Skeletal muscle satellite cell (primary cell): Measurements from ENCODE around the gene SLC2A9.

ENCODE experiments used
- H3K27me3 ChIP-seq: 2 replicates; pipeline ENCODE4 v1.7.0; 2013; ENCODE audit warnings: low read length; ENCODE audit not compliant: control insufficient read depth, insufficient read depth
- H3K36me3 ChIP-seq: 2 replicates; pipeline ENCODE4 v1.7.0; 2013; ENCODE audit warnings: mild to moderate bottlenecking, control low read depth, low read length; ENCODE audit not compliant: insufficient read depth
- H3K4me1 ChIP-seq: 2 replicates; pipeline ENCODE4 v1.7.0; 2013; ENCODE audit warnings: low read length; ENCODE audit not compliant: control insufficient read depth, insufficient read depth
- H3K4me2 ChIP-seq: 2 replicates; pipeline ENCODE4 v1.7.0; 2013; ENCODE audit warnings: mild to moderate bottlenecking, low read length
- H3K4me3 ChIP-seq: 2 replicates; pipeline ENCODE4 v1.7.0; 2013; ENCODE audit warnings: low read length
- H3K9ac ChIP-seq: 2 replicates; pipeline ENCODE4 v1.7.0; 2013; ENCODE audit warnings: mild to moderate bottlenecking, low read depth, low read length, moderate library complexity
- H3K9me3 ChIP-seq: replicated peaks from 2 replicates; pipeline ENCODE4 v1.7.0; 2013; ENCODE audit warnings: mild to moderate bottlenecking, control low read depth, low read length

Gene SLC2A9

DNA sequence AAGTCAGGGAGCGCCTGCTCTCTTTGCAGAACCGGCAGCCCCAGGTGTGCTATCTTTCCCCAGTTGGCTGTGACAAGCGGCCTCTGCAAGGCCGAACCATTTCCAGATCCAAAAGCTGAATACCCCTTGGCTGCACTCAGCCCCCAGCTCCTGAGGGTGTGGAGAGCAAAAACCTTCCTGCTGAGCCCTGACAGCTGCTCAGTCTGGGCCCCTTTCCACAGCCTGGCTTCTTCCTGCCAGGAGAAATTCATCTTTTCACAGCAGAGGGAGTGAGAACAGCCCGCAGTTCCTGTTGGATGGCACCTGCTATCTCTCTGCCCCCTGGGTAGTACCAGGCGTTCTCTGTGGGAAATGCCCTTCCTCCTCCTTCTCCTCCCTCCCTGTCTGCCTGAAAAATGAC is 161.5 kb downstream of the SLC2A9 start:
- Histone ChIP-seq H3K4me1 (no peaks in the 10 kb centered on the region), H3K36me3 (no peaks in the 10 kb centered on the region), H3K9me3 (no peaks in the 10 kb centered on the region), H3K27me3 (no peaks in the 10 kb centered on the region), H3K4me3 (no peak overlapping the region), H3K9ac (no peak overlapping the region), H3K4me2 (no peak overlapping the region)

DNA sequence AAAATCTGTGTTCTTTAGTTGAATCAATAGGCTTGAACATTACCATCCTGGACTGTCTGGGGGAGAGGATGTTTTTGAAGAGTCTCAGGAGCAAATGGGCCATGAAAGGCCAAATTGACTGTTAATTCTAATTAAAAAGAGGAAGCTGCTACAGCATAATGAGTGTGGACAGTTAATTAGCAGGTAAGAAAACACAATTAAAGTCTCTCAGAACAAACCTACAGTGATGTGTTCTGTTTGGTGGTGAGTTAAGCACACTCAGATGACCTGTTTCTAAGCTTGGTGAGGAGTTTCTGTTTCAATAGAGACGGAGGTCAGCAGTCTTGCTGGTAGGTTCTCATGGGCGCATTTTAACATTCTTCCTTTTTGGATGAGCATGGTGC is 171.8 kb downstream of the SLC2A9 start:
- no peak overlapping the region for H3K4me2 ChIP-seq
- no peaks in the 10 kb centered on the region for H3K36me3 ChIP-seq
- H3K9me3 ChIP-seq: peaks cover 2% of the 10 kb centered on the region
- H3K27me3 ChIP-seq: no peaks in the 10 kb centered on the region
- no peak overlapping the region for H3K9ac ChIP-seq
- no peaks in the 10 kb centered on the region for H3K4me1 ChIP-seq
- H3K4me3 ChIP-seq: no peak overlapping the region

DNA sequence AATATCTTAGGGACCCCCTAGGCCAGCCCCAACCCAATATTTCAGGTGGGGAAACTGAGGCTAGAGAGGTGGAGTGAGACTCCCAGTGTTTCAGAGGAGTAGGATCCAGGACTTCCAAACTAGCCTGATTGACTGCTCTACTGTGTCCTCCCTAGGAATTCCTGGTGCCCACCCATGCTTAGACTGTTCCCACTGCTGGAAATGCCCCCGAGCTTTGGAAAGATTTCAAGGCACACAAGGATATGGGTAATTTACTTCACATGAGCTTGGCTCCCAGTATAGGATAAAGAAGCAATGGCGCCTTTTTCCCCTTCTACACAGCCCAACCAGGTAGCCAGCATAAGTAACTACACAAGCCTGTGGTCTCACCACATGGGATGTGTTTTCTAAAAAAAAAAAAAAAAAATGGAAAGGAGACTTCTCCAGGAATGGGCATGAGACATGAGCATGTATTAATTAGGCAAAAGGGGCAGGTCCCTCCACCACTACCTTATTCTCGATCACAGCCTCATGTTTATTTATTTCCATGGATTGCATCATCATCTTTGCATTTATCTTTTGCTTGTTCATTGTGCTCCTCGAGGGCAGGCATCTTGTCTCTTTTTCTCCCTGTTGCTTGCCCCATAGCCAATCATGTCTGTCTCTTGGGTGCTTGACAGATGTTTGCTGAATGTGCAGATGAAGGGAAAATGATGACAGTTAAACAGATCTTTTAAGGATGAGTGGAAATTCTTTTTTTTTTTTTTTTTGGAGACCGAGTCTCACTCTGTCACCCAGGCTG is 173.1 kb downstream of the SLC2A9 start:
- Histone ChIP-seq H3K4me1 (no peaks in the 10 kb centered on the region), H3K9me3 (peaks cover 2% of the 10 kb centered on the region), H3K4me2 (no peak overlapping the region), H3K36me3 (no peaks in the 10 kb centered on the region), H3K4me3 (no peak overlapping the region), H3K27me3 (no peaks in the 10 kb centered on the region), H3K9ac (no peak overlapping the region)

DNA sequence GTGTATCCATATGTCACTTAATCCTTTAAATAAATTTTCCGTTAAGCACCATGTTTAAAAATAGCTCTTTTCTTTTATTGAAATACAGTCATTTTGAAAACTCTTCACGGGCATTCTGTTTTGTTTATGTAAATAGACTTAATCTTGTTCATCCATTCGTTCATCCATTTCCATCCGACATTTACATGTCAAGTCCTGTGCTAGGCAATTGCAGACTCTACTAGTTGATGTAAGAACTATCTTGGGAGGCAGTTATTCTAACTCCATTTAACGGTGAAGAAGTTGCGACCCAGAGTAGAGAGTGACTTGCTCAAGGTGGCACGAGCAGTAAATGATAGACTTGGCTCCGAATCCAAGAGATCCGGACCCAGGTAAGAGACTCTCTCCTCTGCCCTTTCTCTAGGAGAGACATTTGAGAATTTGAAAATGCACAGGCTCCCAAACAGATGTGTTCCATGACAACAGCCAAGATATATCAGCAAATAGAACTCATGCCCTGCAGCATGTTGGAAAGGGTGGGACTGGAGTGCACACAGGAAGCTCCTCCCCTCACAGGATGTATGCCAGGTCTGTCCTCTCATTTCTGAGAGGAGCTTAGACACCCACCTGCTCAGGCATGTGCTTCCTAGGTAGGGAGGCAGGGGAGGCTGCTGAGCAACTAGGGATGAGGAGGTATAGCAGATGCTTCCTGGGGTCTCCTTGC is 175.4 kb downstream of the SLC2A9 start:
- Histone ChIP-seq H3K4me2 (no peak overlapping the region), H3K27me3 (no peaks in the 10 kb centered on the region), H3K36me3 (no peaks in the 10 kb centered on the region), H3K9me3 (peaks cover 2% of the 10 kb centered on the region), H3K4me3 (no peak overlapping the region), H3K4me1 (no peaks in the 10 kb centered on the region), H3K9ac (no peak overlapping the region)

DNA sequence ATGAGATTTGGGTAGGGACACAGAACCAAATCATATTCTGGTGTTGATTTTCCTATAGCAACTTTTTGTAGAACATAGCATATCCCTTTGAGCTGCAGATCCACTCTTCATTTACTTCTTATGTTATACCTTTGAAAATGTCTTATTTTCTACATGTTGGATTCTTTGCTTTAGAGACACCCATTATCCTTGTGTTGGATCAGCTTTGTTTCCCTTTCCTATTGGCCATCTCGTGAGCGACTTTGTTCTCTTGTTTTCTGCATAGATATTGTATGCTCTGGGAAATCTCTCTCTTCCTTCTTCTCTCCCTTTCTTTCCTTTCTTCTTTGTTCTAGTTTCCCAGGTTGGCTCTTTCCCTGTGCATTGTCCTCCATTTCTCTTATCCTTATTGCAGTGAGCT is 180.2 kb downstream of the SLC2A9 start:
- Histone ChIP-seq H3K4me2 (no peak overlapping the region), H3K9me3 (no peaks in the 10 kb centered on the region), H3K4me3 (no peak overlapping the region), H3K9ac (no peak overlapping the region), H3K36me3 (no peaks in the 10 kb centered on the region), H3K4me1 (no peaks in the 10 kb centered on the region), H3K27me3 (no peaks in the 10 kb centered on the region)

DNA sequence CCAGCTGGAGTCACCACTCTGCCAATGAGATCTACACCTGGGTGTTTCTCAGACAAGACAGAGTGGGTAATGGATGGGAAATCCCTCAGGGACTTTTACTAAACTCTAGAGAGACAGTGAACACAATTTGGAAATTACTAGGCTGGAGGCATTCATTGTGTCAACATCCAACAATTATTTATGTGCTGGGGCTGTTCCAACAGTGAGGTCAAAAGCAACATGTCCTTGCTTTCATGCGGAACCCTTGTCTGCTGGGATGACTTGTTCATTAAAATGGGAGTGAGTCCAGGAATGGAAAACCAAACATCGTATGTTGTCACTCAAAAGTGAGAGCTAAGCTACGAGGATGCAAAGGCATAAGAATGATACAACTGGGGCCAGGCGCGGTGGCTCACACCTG is 185.9 kb downstream of the SLC2A9 start:
- no peaks in the 10 kb centered on the region for H3K36me3 ChIP-seq
- no peaks in the 10 kb centered on the region for H3K4me1 ChIP-seq
- H3K9me3 ChIP-seq: no peaks in the 10 kb centered on the region
- H3K9ac ChIP-seq: no peak overlapping the region
- no peak overlapping the region for H3K4me3 ChIP-seq
- no peaks in the 10 kb centered on the region for H3K27me3 ChIP-seq
- no peak overlapping the region for H3K4me2 ChIP-seq

DNA sequence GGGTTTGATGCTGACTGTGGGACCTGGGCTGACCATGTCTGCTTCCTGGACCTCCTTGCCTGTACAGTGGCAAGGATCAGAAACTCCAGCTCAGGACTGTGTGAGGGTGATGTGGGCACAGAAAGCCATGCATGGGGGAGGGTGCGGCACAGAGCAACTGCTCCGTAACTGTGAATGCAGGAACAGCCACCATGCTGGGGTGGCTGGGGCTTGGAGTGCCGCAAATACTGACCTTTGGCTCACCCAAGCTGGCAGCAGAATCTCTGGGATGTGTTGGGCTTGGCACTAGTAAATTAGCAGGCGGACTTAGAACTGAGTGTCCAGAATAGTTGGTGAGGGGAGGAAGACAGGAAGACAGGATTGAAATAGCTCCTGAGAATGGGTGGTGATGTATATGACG is 187.9 kb downstream of the SLC2A9 start:
- Histone ChIP-seq H3K4me1 (no peaks in the 10 kb centered on the region), H3K36me3 (no peaks in the 10 kb centered on the region), H3K9me3 (no peaks in the 10 kb centered on the region), H3K9ac (no peak overlapping the region), H3K4me3 (no peak overlapping the region), H3K4me2 (no peak overlapping the region), H3K27me3 (no peaks in the 10 kb centered on the region)

DNA sequence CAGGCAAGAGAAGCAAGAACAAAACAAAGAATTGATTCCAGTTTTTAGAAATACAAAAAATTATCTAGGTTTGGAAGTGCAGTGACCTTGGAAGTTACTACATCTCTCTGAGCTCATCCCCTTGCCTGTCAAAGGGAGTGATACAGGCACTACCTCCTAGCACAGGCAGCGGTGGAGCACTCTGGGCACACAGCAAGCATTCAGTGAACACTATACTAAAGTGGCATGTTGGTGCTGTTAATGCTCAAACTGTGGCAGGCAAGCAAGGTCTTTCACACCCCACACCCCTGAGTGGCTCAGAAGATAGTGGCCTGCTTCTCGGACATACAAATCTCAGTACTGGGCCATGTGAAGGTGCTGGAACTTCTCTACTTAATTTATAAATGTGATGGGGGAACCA is 188.7 kb downstream of the SLC2A9 start:
- H3K36me3 ChIP-seq: no peaks in the 10 kb centered on the region
- no peaks in the 10 kb centered on the region for H3K4me1 ChIP-seq
- no peak overlapping the region for H3K9ac ChIP-seq
- no peaks in the 10 kb centered on the region for H3K27me3 ChIP-seq
- H3K4me2 ChIP-seq: no peak overlapping the region
- no peaks in the 10 kb centered on the region for H3K9me3 ChIP-seq
- H3K4me3 ChIP-seq: no peak overlapping the region

DNA sequence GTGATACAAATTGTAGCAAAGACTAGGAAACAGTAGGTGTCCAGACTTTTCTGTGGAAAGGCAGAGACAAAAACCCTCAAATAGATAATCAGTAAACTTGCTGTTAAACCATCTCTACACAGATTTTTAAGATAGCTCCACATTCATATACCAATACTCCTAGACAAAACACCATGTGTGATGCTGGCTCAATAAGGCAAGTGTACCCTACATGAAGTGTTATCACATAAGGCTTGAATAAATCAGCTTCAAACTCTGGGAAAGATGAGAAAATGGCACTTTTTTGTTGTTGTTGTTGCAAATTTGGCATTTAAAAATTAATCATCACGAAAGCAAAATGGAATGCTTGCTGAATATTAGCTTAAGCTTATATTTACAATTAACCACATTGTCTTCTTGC is 194.7 kb downstream of the SLC2A9 start:
- Histone ChIP-seq H3K36me3 (no peaks in the 10 kb centered on the region), H3K4me2 (no peak overlapping the region), H3K27me3 (no peaks in the 10 kb centered on the region), H3K4me3 (no peak overlapping the region), H3K4me1 (no peaks in the 10 kb centered on the region), H3K9me3 (no peaks in the 10 kb centered on the region), H3K9ac (no peak overlapping the region)

DNA sequence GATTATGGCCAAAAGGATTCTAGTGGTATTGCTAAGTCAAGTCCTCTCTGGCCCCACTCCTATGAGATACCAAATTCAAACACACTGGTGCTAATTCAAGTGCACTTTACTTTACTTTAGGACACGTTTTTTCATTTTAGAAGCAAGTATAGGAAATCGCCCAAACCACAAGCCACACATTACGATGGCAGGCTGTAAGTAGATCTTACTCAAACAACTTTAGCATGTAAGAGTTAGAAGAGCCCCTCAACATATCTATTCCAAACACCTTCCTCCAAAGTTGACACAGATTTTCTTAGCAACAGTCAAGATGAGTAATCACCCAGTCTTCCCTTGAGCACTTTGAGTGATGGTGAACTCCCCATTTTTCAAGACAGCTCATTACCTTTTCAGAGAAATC is 196.2 kb downstream of the SLC2A9 start:
- Histone ChIP-seq H3K27me3 (no peaks in the 10 kb centered on the region), H3K4me3 (no peak overlapping the region), H3K4me1 (no peaks in the 10 kb centered on the region), H3K9ac (no peak overlapping the region), H3K36me3 (no peaks in the 10 kb centered on the region), H3K4me2 (no peak overlapping the region), H3K9me3 (no peaks in the 10 kb centered on the region)

DNA sequence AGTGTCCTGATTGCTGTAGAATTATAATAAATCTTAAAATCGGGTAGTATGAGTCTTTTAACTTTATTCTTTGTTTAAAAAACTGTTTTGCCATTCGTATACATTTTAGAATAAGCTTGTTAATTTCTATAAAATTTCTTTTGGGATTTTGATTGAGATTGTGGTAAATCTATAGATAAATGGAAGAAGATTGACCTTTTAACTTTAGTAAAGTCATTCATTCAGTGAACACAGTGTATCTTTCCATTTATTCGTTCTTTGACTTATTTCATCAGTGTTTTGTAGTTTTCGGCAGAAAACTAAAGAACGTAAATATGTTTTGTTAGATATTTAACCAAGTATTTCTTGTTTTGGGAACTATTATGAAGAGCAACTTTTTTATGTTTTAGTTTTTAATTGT is 201.0 kb downstream of the SLC2A9 start:
- Histone ChIP-seq H3K9ac (no peak overlapping the region), H3K4me2 (no peak overlapping the region), H3K36me3 (no peaks in the 10 kb centered on the region), H3K4me3 (no peak overlapping the region), H3K4me1 (no peaks in the 10 kb centered on the region), H3K9me3 (no peaks in the 10 kb centered on the region), H3K27me3 (no peaks in the 10 kb centered on the region)

DNA sequence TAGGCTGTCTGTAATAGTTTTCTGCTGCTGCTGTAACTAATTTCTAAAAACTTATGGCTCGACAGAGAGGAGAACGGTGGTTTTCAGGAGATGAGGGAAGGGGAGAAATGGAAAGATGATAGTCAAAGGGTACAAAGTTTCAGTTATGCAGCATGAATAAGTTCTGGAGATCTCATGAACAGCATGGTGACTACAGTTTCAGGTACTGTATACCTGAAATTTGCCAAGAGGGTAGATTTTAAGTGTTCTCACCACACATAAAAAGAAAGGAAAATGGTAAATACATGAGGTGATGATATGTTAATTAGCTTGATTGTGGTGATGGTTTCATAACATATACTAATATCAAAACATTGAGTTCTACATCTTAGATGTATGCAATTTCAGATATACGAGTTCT is 205.0 kb downstream of the SLC2A9 start:
- no peak overlapping the region for H3K4me3 ChIP-seq
- no peaks in the 10 kb centered on the region for H3K4me1 ChIP-seq
- H3K27me3 ChIP-seq: no peaks in the 10 kb centered on the region
- no peak overlapping the region for H3K4me2 ChIP-seq
- H3K9me3 ChIP-seq: no peaks in the 10 kb centered on the region
- no peak overlapping the region for H3K9ac ChIP-seq
- no peaks in the 10 kb centered on the region for H3K36me3 ChIP-seq
